ENCODE measurements around the gene CAPN8. TPM values are rescaled to one million over a fixed set of nuclear protein-coding genes. Genes with fewer than 3 reads are reported as not detected.
A peak's percentile ranks its signal among the peaks of the same experiment; 100 is the strongest.

The CAPN8 gene
- total RNA-seq, 4 donors from 2014 or later: 55.4 to 273 (median 91.6) TPM

DNA sequence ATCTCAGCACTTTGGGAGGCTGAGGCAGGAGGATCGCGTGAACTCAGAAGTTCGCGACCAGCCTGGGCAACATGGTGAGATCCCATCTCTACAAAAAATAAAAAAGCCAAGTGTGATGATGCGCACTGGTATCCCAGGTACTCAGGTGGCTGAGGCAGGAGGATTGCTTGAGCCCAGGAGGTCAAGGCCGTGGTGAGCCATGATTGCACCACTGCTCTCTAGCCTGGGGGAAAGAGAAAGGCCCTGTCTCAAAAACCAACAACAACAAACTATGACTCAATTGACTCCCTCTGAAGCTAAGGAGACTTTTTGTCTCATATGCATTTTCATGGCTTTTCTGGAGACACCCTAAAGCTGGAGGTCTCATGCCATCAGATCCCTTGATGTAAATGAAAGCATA lies 153.4 kb downstream of the CAPN8 start:
- WGBS, 2 donors (ENCODE audit: low coverage in 1 of 2): 80 to 97% methylated on average over 5 to 6 of the region's 6 CpGs
- H3K36me3 ChIP-seq: no peaks in the 10 kb centered on the region
- H3K4me3 ChIP-seq: no peak overlapping the region
- intact Hi-C loops (cut with DNase I; ENCODE audit: low total_unique reads) (no loop called here), in situ Hi-C loops (cut with MboI; ENCODE audit: low pct_ligation_motif_present in 1 of 4, low pct_unique_long_range_greater_than_20kb in 1 of 4, low sequenced_read_pairs in 3 of 4) (no loop called here)
- no peak for DNase-seq
- H3K4me1 ChIP-seq: no peaks in the 10 kb centered on the region
- H3K9me3 ChIP-seq: no peaks in the 10 kb centered on the region
- no peak overlapping the region for H3K27ac ChIP-seq
- H3K27me3 ChIP-seq: no peaks in the 10 kb centered on the region
- TF ChIP-seq EP300 (IDR thresholded peaks at IDR 0.05; ENCODE audit: low read depth): no peak
- TF ChIP-seq POLR2A (IDR thresholded peaks at IDR 0.05): no peak
- no peak for TF ChIP-seq POLR2AphosphoS5 (IDR thresholded peaks at IDR 0.05)
- TF ChIP-seq, protein P1, sequence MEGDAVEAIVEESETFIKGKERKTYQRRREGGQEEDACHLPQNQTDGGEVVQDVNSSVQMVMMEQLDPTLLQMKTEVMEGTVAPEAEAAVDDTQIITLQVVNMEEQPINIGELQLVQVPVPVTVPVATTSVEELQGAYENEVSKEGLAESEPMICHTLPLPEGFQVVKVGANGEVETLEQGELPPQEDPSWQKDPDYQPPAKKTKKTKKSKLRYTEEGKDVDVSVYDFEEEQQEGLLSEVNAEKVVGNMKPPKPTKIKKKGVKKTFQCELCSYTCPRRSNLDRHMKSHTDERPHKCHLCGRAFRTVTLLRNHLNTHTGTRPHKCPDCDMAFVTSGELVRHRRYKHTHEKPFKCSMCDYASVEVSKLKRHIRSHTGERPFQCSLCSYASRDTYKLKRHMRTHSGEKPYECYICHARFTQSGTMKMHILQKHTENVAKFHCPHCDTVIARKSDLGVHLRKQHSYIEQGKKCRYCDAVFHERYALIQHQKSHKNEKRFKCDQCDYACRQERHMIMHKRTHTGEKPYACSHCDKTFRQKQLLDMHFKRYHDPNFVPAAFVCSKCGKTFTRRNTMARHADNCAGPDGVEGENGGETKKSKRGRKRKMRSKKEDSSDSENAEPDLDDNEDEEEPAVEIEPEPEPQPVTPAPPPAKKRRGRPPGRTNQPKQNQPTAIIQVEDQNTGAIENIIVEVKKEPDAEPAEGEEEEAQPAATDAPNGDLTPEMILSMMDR (IDR thresholded peaks at IDR 0.05): no peak

DNA sequence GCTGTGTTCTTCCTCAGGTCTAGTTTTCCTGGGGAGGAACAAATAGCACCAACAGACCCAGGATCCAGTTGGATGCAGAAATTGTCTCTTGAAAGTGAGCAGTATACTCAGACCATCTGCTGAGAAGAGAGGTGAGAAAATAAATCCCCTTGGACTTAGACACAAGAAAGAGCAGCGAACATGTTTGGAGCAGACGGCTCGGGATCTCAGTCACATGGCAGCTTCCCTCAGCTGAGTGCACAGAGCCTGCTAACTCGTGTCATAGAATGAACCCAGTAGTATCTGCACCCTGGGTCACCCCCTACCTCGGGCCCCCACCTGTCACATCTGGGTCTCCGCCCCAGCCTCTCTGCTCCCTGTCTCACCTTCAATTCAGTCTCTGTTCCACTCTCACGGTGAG lies 156.7 kb downstream of the CAPN8 start:
- in situ Hi-C loops (cut with MboI; ENCODE audit: low pct_ligation_motif_present in 1 of 4, low pct_unique_long_range_greater_than_20kb in 1 of 4, low sequenced_read_pairs in 3 of 4): no loop called here
- H3K27ac ChIP-seq: no peak overlapping the region
- H3K36me3 ChIP-seq: no peaks in the 10 kb centered on the region
- TF ChIP-seq EP300 (IDR thresholded peaks at IDR 0.05; ENCODE audit: low read depth) (no peak), POLR2A (IDR thresholded peaks at IDR 0.05) (no peak), POLR2AphosphoS5 (IDR thresholded peaks at IDR 0.05) (no peak)
- TF ChIP-seq, protein P1 (IDR thresholded peaks at IDR 0.05): no peak
- WGBS, 2 donors (ENCODE audit: low coverage in 1 of 2): 80 to 85% methylated on average over 1 to 7 of the region's 7 CpGs
- no peak for DNase-seq
- H3K4me1 ChIP-seq: peaks cover 0 to 9% (median 0%) of the 10 kb centered on the region in 4 donors
- no peaks in the 10 kb centered on the region for H3K9me3 ChIP-seq
- no peak overlapping the region for H3K4me3 ChIP-seq
- H3K27me3 ChIP-seq: no peaks in the 10 kb centered on the region
- intact Hi-C loops (cut with DNase I; ENCODE audit: low total_unique reads): no loop called here

DNA sequence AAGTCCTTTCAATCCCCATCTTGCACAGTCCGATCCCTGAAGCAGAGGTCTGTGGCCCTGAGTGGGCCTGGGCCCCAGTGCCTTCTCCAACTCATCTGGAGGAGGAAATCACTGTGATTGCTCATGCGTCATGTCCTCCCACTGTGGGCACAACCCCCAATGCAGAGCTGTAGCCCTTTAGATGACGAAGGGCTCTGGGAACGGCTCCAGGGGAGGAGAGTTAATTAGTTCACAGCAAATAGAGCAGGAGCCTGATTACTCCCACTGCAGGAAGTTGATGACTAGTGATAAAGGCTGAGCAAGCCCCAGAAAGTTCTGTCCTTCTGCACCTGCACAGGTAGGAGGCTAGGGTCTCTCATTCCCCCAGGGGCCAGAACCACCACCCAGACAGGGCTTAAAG lies 160.8 kb downstream of the CAPN8 start:
- Histone ChIP-seq H3K4me3 (no peak overlapping the region), H3K36me3 (no peaks in the 10 kb centered on the region), H3K9me3 (no peaks in the 10 kb centered on the region), H3K27ac (peak overlapping the region in 1 of 4 donors; percentile 22), H3K27me3 (no peaks in the 10 kb centered on the region), H3K4me1 (peaks cover 0 to 14% (median 2%) of the 10 kb centered on the region in 4 donors)
- in situ Hi-C loops (cut with MboI; ENCODE audit: low pct_ligation_motif_present in 1 of 4, low pct_unique_long_range_greater_than_20kb in 1 of 4, low sequenced_read_pairs in 3 of 4) (no loop called here), intact Hi-C loops (cut with DNase I; ENCODE audit: low total_unique reads) (no loop called here)
- WGBS, 2 donors (ENCODE audit: low coverage in 1 of 2): 45% methylated on average over 4 of the region's 4 CpGs; no CpG with 5 or more reads in 1 of the 2 donors
- TF ChIP-seq, protein P1 (IDR thresholded peaks at IDR 0.05): no peak
- no peak for TF ChIP-seq EP300 (IDR thresholded peaks at IDR 0.05; ENCODE audit: low read depth)
- TF ChIP-seq POLR2A (IDR thresholded peaks at IDR 0.05): no peak
- TF ChIP-seq POLR2AphosphoS5 (IDR thresholded peaks at IDR 0.05): no peak
- peak; percentile 77 for DNase-seq

DNA sequence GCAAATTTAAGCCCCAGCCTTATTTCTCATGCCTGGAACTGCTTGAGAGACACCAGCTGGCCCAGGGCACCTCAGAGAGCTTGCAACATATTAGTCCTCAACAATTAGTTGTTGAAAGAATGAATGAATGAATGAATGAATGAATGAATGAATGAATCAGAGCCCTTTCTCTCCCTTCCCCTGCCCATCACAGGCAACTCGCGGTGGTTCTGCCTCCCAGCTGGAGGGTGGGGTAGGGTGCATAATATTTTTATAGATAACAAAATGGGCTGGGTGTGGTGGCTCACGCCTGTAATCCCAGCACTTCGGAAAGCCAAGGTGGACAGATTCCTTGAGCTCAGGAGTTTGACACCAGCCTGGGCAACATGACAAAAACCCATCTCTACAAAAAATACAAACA lies 162.2 kb downstream of the CAPN8 start:
- H3K9me3 ChIP-seq: no peaks in the 10 kb centered on the region
- WGBS, 2 donors (ENCODE audit: low coverage in 1 of 2): 45 to 60% methylated on average over 1 to 4 of the region's 4 CpGs
- in situ Hi-C loops (cut with MboI; ENCODE audit: low pct_ligation_motif_present in 1 of 4, low pct_unique_long_range_greater_than_20kb in 1 of 4, low sequenced_read_pairs in 3 of 4) (no loop called here), intact Hi-C loops (cut with DNase I; ENCODE audit: low total_unique reads) (no loop called here)
- H3K36me3 ChIP-seq: no peaks in the 10 kb centered on the region
- no peak overlapping the region for H3K4me3 ChIP-seq
- H3K27ac ChIP-seq: no peak overlapping the region
- peaks cover 0 to 14% (median 2%) of the 10 kb centered on the region in 4 donors for H3K4me1 ChIP-seq
- DNase-seq: no peak
- TF ChIP-seq POLR2A (IDR thresholded peaks at IDR 0.05): no peak
- TF ChIP-seq, protein P1 (IDR thresholded peaks at IDR 0.05): no peak
- TF ChIP-seq POLR2AphosphoS5 (IDR thresholded peaks at IDR 0.05): no peak
- TF ChIP-seq EP300 (IDR thresholded peaks at IDR 0.05; ENCODE audit: low read depth): no peak
- H3K27me3 ChIP-seq: no peaks in the 10 kb centered on the region

Data from transverse colon (tissue), 4 donors.